Stimulated activated CD8-positive, alpha-beta memory T cell treated with anti-CD3 and anti-CD28 coated beads, Interleukin-4, amount 100 ng/mL, for 4 hours (primary cell): ENCODE results near the gene C4BPA.

ENCODE experiments used
- DNase-seq, 2 donors: peaks; one replicate each; pipeline ENCODE4 v3.0.0-alpha.2; 2020; ENCODE audit warnings: low read depth in 2 of 2, low spot score in 1 of 2

The C4BPA gene

DNA sequence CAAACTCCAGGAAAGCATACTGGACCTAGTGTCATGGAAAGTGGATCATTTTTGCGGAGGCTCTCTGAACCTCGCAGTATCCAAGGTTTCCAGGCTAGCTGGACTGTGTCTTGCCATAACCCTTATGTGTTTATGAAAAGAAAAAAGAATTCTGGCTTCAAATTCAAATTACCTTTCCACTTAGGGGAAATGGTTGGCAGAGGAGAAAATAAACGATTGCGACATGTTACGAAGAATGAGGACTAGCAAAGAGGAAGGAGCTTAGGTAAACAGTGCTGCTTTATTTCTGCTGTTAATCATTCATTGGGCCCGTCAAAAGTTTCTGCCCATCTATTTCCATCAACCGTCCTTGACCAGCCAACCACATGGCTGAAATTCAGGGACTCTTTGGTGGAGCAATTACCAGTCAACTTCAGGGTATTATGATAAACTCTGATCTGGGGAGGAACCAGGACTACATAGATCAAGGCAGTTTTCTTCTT is at the start of gene C4BPA:
TSS of gene C4BPA (plus strand) at position 342 of the 482 bp plus-strand sequence. CDS start 8,793 bp downstream, outside the sequence.
- no peak for DNase-seq

GRCh38 chr1:207054491-207054890 is 49.5 kb upstream of the C4BPA start:
- DNase-seq: no peak

GRCh38 chr1:207055386-207056001 is 48.5 kb upstream of the C4BPA start:
- DNase-seq: no peak

DNA sequence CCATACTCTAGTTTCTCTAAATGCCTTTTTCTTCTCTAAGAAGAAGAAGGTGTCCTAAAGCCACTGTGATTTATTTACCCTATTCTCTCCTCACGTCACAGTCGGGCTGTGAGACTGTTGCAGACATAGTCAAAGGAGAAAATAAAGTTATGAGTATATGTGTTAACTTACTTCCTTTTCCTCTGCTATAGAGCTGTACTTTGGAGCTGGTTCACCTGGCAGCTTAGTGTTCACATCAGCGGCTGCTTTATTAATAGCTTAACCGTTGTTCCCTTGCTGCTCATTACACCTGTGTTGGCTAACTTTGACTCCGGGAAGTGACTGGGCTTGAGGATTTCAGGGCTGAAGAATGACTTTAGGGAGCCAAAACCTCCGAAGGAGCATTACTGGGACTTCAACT is 47.4 kb upstream of the C4BPA start:
- no peak for DNase-seq

- DNase-seq: no peak
Observed at GRCh38 chr1:207058252-207058651, 45.8 kb upstream of the C4BPA start.

- DNase-seq: no peak
Observed at GRCh38 chr1:207058878-207059867, 44.9 kb upstream of the C4BPA start.

GRCh38 chr1:207059881-207060280 is 44.2 kb upstream of the C4BPA start:
- no peak for DNase-seq

GRCh38 chr1:207060596-207060995 is 43.4 kb upstream of the C4BPA start:
- DNase-seq: no peak

GRCh38 chr1:207062058-207062457 is 42.0 kb upstream of the C4BPA start:
- no peak for DNase-seq

DNA sequence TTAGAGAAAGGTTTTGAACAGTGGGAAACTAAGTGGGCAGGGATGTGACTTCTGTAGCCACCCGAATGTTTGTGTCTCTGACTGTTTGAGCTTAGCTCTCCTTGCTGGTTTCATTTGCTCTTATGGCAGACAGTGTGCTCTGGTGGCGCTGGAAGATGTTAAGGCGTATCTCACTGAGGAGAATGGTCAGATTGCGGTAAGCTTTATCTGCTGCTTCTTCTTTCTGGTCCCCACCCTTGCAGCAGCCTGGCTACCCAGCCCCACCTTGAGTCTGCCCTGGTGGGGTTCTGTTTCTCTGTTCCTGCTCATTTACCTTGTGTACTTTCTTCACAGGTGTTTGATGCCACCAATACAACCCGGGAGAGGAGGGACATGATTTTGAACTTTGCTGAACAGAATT is 41.0 kb upstream of the C4BPA start:
- DNase-seq: no peak

DNA sequence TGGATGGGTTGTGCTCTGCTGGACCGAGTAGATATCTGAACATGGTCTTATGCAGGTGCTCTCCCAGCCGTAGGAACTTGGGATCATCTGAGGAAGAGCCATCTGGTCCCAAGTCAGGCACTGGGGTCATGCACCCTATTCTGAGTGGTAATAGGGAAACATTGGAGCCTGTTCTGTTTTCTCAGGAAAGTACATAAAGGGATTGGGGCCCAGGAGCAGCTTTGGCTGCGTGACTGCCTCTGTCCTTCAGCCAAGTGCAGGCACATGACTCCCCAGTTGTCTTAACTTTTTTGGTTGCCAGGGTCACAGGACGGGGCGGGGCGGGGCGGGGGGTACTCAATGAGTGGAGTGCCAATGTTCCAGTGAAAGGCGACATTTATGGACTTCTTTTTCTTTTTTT is 39.5 kb upstream of the C4BPA start:
- DNase-seq: no peak

DNA sequence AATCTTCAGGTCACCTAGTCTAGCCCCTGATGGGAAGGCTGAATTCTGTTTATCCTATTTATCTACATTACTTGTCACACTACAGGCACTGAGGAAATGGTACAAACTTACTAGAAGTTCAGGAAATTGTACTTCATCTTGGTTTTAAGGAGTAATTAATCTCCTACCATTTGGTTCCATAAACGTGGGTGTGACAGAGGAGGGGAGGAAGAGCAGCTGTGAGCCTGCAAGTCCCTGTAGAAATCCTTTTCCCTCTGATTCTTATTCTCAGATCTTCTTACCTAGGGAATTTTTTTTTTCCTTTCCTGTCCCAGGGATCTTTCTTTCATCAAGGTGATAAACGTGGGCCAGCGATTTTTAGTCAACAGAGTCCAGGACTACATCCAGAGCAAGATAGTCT is 36.8 kb upstream of the C4BPA start:
- DNase-seq: no peak

- no peak for DNase-seq
Observed at GRCh38 chr1:207067665-207068064, 36.4 kb upstream of the C4BPA start.

- no peak for DNase-seq
Observed at GRCh38 chr1:207069061-207069460, 35.0 kb upstream of the C4BPA start.

DNA sequence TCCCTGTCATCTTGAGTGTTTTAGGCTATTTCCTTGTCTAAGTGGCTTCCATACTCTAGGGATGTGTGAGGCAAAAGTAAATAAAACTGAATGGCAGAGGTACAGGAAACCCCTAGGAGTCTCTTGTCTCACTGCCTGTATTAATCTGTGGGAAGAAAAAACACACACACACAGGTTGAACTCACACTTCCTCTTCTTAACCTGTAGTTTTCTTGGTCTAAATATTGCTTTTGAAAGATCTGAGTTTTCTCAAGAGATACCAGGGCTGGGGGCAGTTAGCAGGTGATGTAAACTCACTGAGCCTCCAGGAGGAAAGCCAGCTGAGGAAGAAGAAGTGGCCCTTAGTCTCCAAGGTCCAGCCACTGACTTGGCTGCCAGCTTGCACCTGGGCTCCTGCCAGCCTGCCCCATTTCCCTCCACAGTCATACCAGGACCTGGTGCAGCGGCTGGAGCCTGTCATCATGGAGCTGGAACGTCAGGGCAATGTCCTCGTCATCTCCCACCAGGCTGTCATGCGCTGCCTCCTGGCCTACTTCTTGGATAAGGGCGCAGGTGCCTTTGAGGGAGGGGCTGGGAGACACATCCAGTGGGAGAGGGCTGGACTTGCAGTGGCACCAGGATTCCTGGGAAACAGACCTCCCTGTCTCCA is 34.1 kb upstream of the C4BPA start:
- DNase-seq: no peak

- DNase-seq: no peak
Observed at GRCh38 chr1:207070811-207071210, 33.2 kb upstream of the C4BPA start.

GRCh38 chr1:207071426-207071825 is 32.6 kb upstream of the C4BPA start:
- DNase-seq: no peak

GRCh38 chr1:207072233-207072632 is 31.8 kb upstream of the C4BPA start:
- DNase-seq: no peak

DNA sequence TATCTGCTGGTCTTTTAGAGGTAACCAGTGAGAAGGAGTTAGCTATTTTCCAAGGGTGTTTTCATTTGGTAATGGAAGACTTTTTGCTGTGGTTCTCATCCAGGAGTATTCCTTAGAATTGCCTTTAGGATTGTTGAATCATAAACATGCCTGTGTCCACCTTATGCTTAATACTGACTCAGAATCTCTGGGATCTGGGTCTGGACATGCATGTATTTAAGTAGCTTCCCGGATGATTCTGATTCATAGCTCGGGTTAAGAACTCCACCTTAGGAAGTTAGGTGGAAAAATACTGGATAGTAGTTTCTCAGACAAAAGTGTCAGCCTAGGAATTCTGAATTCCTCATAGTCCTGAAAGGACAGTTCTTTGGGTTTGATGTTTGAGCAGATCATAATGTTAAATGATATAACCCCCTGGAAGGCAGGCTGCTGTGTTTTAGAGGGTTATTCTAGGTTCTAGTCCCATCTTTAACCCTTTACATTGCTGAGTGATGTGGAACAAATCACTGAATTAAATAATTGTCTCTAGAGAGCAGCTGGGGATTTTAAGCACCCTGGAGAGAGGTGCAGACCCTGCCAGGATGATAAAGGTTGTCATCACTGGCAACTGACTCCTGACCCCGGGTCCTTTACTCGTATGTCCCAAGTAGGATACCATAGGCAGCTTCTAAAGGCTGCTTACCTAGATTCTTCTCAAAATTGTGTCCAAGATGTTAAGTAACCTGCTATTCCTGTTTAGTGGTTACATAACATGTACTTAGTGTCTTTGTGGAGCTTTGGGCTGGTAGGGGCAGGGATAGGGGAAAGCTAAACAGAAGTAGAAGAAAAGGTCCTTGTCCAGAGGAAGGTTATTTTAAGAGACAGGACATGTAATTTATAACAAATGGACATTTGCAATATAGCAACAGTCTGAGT is 29.9 kb upstream of the C4BPA start:
- no peak for DNase-seq

GRCh38 chr1:207076181-207076955 is 27.7 kb upstream of the C4BPA start:
- no peak for DNase-seq
